K562 (cell line): ENCODE results near the gene SPRY4. TPM values are rescaled to one million over a fixed set of nuclear protein-coding genes. Genes with fewer than 3 reads are reported as not detected.

Experiments
- CHD2 ChIP-seq: IDR thresholded peaks from 2 replicates; pipeline ENCODE4 v1.6.1; 2011; ENCODE audit warnings: low read depth, low read length
- E2F6 ChIP-seq, 2 experiments: IDR thresholded peaks; 2 replicates each; pipeline ENCODE4 v1.6.1; 2011; ENCODE audit warnings: borderline replicate concordance in 1 of 2, control low read depth in 1 of 2, low read depth in 1 of 2, low read length in 1 of 2, mild to moderate bottlenecking in 1 of 2, mixed read lengths in 1 of 2, moderate library complexity in 1 of 2; ENCODE audit not compliant: insufficient read depth in 1 of 2, insufficient read length in 1 of 2, poor library complexity in 1 of 2, severe bottlenecking in 1 of 2; ENCODE audit errors: extremely low read depth in 1 of 2
- ELK1 ChIP-seq: sonication (generic); formaldehyde crosslinking; IDR thresholded peaks from 2 replicates; pipeline ENCODE4 v1.8.1; 2022; ENCODE audit warnings: missing genetic modification reagents
- GABPB2 ChIP-seq: fragments of 250-450 bp; sonication (Bioruptor Pico); conservative IDR thresholded peaks from 2 replicates; pipeline ENCODE4 v1.5.1; 2021; ENCODE audit warnings: mild to moderate bottlenecking
- HDAC2 ChIP-seq: fragments of 450-650 bp; IDR thresholded peaks from 2 replicates; pipeline ENCODE4 v1.6.1; 2016; ENCODE audit warnings: mild to moderate bottlenecking
- HLTF ChIP-seq: fragments of 450-650 bp; IDR thresholded peaks from 2 replicates; pipeline ENCODE4 v1.6.1; 2016
- KLF10 ChIP-seq: fragments of 250-450 bp; sonication (Bioruptor Pico); IDR thresholded peaks from 2 replicates; pipeline ENCODE4 v1.6.1; 2021; ENCODE audit warnings: matching md5 sums
- LEF1 ChIP-seq: fragments of 450-650 bp; IDR thresholded peaks from 2 replicates; pipeline ENCODE4 v1.6.1; 2016; ENCODE audit warnings: mild to moderate bottlenecking
- SMARCE1 ChIP-seq: fragments of 450-650 bp; IDR thresholded peaks from 2 replicates; pipeline ENCODE4 v1.7.1; 2016; ENCODE audit warnings: mild to moderate bottlenecking
- SMC3 ChIP-seq: conservative IDR thresholded peaks from 2 replicates; pipeline ENCODE4 v1.6.1; 2011; ENCODE audit warnings: low read depth, low read length, improper control_type of control experiment; ENCODE audit not compliant: insufficient read depth
- SRF ChIP-seq, 2 experiments: fragments of 250-450, 450-650 bp in 1 of 2; sonication (Bioruptor Pico) in 1 of 2; sonication (generic) in 1 of 2; formaldehyde crosslinking; IDR thresholded peaks; 2 replicates each; pipeline versions ENCODE4 v1.5.0 to v1.5.1; 2020 to 2022; ENCODE audit warnings: mild to moderate bottlenecking in 1 of 2, missing genetic modification reagents in 1 of 2
- SUPT5H ChIP-seq: fragments of 450-650 bp; IDR thresholded peaks from 2 replicates; pipeline ENCODE4 v1.6.1; 2016
- TAF15 ChIP-seq: fragments of 200-400 bp; formaldehyde crosslinking; IDR thresholded peaks from 2 replicates; pipeline ENCODE4 v1.6.1; 2017; ENCODE audit warnings: mild to moderate bottlenecking, low read depth, low read length, moderate library complexity
- TSHZ1 ChIP-seq: fragments of 250-450 bp; sonication (Bioruptor Pico); IDR thresholded peaks from 2 replicates; pipeline ENCODE4 v1.4.0; 2020; ENCODE audit warnings: mild to moderate bottlenecking, moderate library complexity
- U2AF1 ChIP-seq: fragments of 200-400 bp; formaldehyde crosslinking; optimal IDR thresholded peaks from 2 replicates; pipeline ENCODE3; 2017; ENCODE audit warnings: mild to moderate bottlenecking, low read depth, low read length, moderate library complexity
- XRCC3 ChIP-seq: fragments of 450-650 bp; IDR thresholded peaks from 2 replicates; pipeline ENCODE4 v1.6.1; 2017; ENCODE audit warnings: mild to moderate bottlenecking, moderate library complexity
- YY1 ChIP-seq, 3 experiments: IDR thresholded peaks; 2 replicates each; pipeline ENCODE4 v1.6.1; 2011; ENCODE audit warnings: low read length in 2 of 3, mild to moderate bottlenecking in 2 of 3, moderate library complexity in 2 of 3, borderline replicate concordance in 1 of 3, control low read depth in 1 of 3, low read depth in 1 of 3; ENCODE audit not compliant: insufficient read depth in 3 of 3, insufficient replicate concordance in 2 of 3, control insufficient read depth in 1 of 3, insufficient read length in 1 of 3; ENCODE audit errors: extremely low read depth in 1 of 3
- ZBTB2 ChIP-seq: fragments of 450-650 bp; IDR thresholded peaks from 2 replicates; pipeline ENCODE4 v1.6.1; 2016; ENCODE audit warnings: antibody characterized with exemption
- ZNF511 ChIP-seq: sonication (generic); formaldehyde crosslinking; IDR thresholded peaks from 2 replicates; pipeline ENCODE4 v1.8.0; 2022; ENCODE audit warnings: mild to moderate bottlenecking, missing genetic modification reagents
- ZNF778 ChIP-seq: fragments of 450-650 bp; formaldehyde crosslinking; IDR thresholded peaks from 2 replicates; pipeline ENCODE4 v1.4.0; 2020; ENCODE audit warnings: mild to moderate bottlenecking, moderate library complexity
- polyA plus RNA-seq, 8 experiments: library from polyadenylated mRNA; depleted of rRNA in 4 of 8; stranded (reverse) in 5 of 8; unstranded in 3 of 8; fragments of >200 nt; fragmentation: Nextera tagmentation in 2 of 8; fragmentation: Illumina TruSeq in 1 of 8; extraction: Ambion mirVana in 2 of 8; extraction: Trizol in 1 of 8; gene quantifications; 2 replicates each; pipeline versions ENCODE4 v1.2.1 to v1.2.3, GENCODE V29; 2011 to 2014; ENCODE audit warnings: inconsistent platforms in 1 of 8, missing spikeins in 1 of 8
- total RNA-seq, 7 experiments: library from RNA; depleted of rRNA in 6 of 7; stranded (reverse); fragments of >200 nt in 6 of 7; fragmentation: Illumina TruSeq in 2 of 7; extraction: Trizol in 2 of 7; gene quantifications; 2 replicates each; pipeline versions ENCODE4 v1.2.1 to v1.2.3, GENCODE V29; 2011 to 2021; ENCODE audit warnings: low replicate concordance in 1 of 7

Gene SPRY4
- total and polyA plus RNA-seq, 9 of the 15 experiments (the other 6 are each of a cell fraction or from before 2014, with no cell fraction given), result 2.6 to 24.2 (median 9.5) TPM

- TF ChIP-seq YY1 (IDR thresholded peaks at IDR 0.05; ENCODE audit: borderline replicate concordance in 1 of 3, control insufficient read depth in 1 of 3, extremely low read depth in 1 of 3, insufficient read depth in 3 of 3, insufficient read length in 1 of 3, insufficient replicate concordance in 2 of 3, low read depth in 1 of 3, low read length in 2 of 3) (peak in 1 of 3 experiments; percentile 57), E2F6 (IDR thresholded peaks at IDR 0.05; ENCODE audit: borderline replicate concordance in 1 of 2, extremely low read depth in 1 of 2, insufficient read depth in 1 of 2, insufficient read length in 1 of 2, low read depth in 1 of 2, low read length in 1 of 2, poor library complexity in 1 of 2, severe bottlenecking in 1 of 2) (peak in 1 of 2 experiments; percentile 72), ELK1 (CRISPR knock-in tag) (no peak), GABPB2 (CRISPR knock-in tag) (no peak), ZNF511 (CRISPR knock-in tag) (0 out of 2 replicates have a peak, but pooled peaks have one; percentile 13), SRF (CRISPR knock-in tag; IDR thresholded peaks at IDR 0.05) (no peak), SUPT5H (no peak; the same call in 1 of the 2 replicates), SMC3 (no peak), XRCC3 (no peak), KLF10 (CRISPR knock-in tag) (no peak), ZBTB2 (no peak), HDAC2 (no peak), CHD2 (no peak), LEF1 (no peak), TAF15 (no peak), HLTF (no peak), U2AF1 (peak; percentile 29), SMARCE1 (no peak), TSHZ1 (CRISPR knock-in tag) (no peak), ZNF778 (CRISPR knock-in tag) (no peak)
These were observed 32.1 kb upstream of the SPRY4 start (continued) for GRCh38 chr5:142356716-142357468.
